Measurements from ENCODE around the gene SCN5A.

The SCN5A gene

DNA sequence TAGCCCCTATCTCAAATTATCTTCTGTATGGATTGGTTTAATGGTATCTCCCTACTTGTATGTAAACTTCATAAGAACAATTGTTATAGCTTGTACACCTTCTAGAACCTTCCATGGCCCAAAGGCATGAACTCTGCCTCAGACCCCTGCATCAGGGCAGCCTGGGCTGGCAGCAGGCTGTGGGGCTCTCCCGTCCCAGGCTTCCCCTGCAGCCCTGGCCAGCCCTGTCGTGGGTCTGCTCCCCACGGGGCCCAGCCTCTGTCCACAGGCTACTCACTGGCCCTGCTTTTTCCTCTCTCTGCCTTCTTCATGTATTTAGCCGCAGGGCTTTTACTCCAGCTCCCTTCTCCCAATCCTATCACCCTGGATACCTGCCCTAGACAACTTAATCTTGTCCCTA is 4.4 kb downstream of the SCN5A start:
- ChIA-PET CTCF (no interaction called here), POLR2A (no interaction called here)
- no peak for TF ChIP-seq LEF1 (IDR thresholded peaks at IDR 0.05; ENCODE audit: borderline replicate concordance)
- TF ChIP-seq SUZ12 (IDR thresholded peaks at IDR 0.05) = no peak
- TF ChIP-seq TARDBP (IDR thresholded peaks at IDR 0.05) = no peak
- no peak for TF ChIP-seq FOXM1 (IDR thresholded peaks at IDR 0.05; ENCODE audit: borderline replicate concordance)
- no peak for TF ChIP-seq CTBP1 (IDR thresholded peaks at IDR 0.05; ENCODE audit: borderline replicate concordance)
- TF ChIP-seq L3MBTL2 (conservative IDR thresholded peaks at IDR 0.05) = no peak
- no peak for TF ChIP-seq FOXA1 (IDR thresholded peaks at IDR 0.05)
- no peak for TF ChIP-seq BHLHE40 (IDR thresholded peaks at IDR 0.05; ENCODE audit: borderline replicate concordance)
- no peak for TF ChIP-seq HDGF (IDR thresholded peaks at IDR 0.05; ENCODE audit: borderline replicate concordance)
- no peak for TF ChIP-seq PKNOX1 (IDR thresholded peaks at IDR 0.05)
- TF ChIP-seq ZNF384 (IDR thresholded peaks at IDR 0.05) = no peak
- TF ChIP-seq FOXK2 (IDR thresholded peaks at IDR 0.05) = no peak
- TF ChIP-seq ARNT (IDR thresholded peaks at IDR 0.05) = no peak
- no peak for TF ChIP-seq ELF4 (IDR thresholded peaks at IDR 0.05)
- TF ChIP-seq NFRKB (IDR thresholded peaks at IDR 0.05) = no peak
- TF ChIP-seq SP1 (IDR thresholded peaks at IDR 0.05) = no peak
- no peak for DNase-seq (ENCODE audit: extremely low spot score)

DNA sequence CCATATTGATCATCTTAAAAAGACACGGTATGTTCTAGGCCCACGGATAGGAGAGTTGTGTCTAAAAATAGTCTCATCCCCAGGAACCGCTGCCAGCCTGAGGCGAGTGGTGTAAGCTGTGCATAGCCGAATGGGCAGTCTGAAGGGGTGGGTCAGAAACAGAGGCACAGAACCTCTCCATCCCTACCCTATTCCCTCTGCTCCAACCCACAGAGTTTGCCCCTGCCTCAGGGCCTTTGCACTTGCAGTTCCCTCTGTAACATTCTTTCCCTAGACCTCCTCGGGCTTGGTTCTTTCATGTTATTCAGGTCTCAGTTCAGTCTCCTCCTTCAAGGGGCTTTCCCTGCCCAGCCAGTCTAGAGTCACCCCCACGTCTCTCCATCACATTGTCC is 4.8 kb downstream of the SCN5A start:
- TF ChIP-seq SP1 (IDR thresholded peaks at IDR 0.05) (no peak), FOXA1 (IDR thresholded peaks at IDR 0.05) (no peak), L3MBTL2 (conservative IDR thresholded peaks at IDR 0.05) (no peak), ZNF384 (IDR thresholded peaks at IDR 0.05) (no peak), FOXK2 (IDR thresholded peaks at IDR 0.05) (no peak), HDGF (IDR thresholded peaks at IDR 0.05; ENCODE audit: borderline replicate concordance) (no peak), LEF1 (IDR thresholded peaks at IDR 0.05; ENCODE audit: borderline replicate concordance) (no peak), BHLHE40 (IDR thresholded peaks at IDR 0.05; ENCODE audit: borderline replicate concordance) (no peak), FOXM1 (IDR thresholded peaks at IDR 0.05; ENCODE audit: borderline replicate concordance) (no peak), PKNOX1 (IDR thresholded peaks at IDR 0.05) (no peak), NFRKB (IDR thresholded peaks at IDR 0.05) (no peak), TARDBP (IDR thresholded peaks at IDR 0.05) (no peak)
- CTCF ChIA-PET = no interaction called here
- DNase-seq (ENCODE audit: extremely low spot score) = no peak
- POLR2A ChIA-PET = no interaction called here

DNA sequence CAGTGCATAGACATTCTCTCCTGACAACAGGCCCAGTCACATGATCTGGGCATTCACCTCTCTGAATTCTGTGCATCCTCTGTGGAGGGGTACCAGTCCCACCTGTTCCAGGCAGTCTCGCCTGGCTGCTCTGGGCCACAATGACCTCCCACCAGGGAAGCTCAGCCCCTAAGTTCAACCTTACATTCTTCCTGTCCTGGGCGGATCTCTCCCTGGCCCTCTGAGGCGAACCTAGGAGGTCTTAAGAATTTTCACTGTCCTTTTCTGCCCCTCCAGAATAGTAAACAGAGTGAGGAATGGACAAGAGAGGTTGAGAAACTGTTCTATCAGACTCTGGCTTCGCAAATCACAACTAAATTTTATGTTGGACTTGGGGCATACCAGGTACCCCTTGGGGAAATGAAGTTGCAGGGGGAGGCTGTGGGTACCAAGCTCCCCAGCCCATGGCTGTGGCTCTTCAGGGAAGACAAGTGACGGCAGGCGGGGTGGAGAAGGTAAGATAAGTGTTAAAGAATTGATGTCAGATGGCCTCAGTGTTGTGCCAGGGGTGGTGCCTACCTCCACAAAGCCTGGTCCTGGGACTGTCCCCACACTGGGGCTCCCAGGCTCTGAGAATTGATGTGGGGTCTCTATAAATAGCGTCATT is 5.3 kb downstream of the SCN5A start:
- TF ChIP-seq ZNF384 (IDR thresholded peaks at IDR 0.05) (no peak), PKNOX1 (IDR thresholded peaks at IDR 0.05) (no peak), ELF4 (IDR thresholded peaks at IDR 0.05) (no peak), FOXM1 (IDR thresholded peaks at IDR 0.05; ENCODE audit: borderline replicate concordance) (no peak), HDGF (IDR thresholded peaks at IDR 0.05; ENCODE audit: borderline replicate concordance) (no peak), CTBP1 (IDR thresholded peaks at IDR 0.05; ENCODE audit: borderline replicate concordance) (no peak), FOXA1 (IDR thresholded peaks at IDR 0.05) (no peak), SUZ12 (IDR thresholded peaks at IDR 0.05) (no peak)
- DNase-seq (ENCODE audit: extremely low spot score) = no peak
- ChIA-PET POLR2A (no interaction called here), CTCF (no interaction called here)

- ChIA-PET CTCF (interaction anchor here (1.3 kb wide), 1 partner anchor 122 kb away, joined by 4 read pairs; no protein-coding TSS in a partner anchor), POLR2A (no interaction called here)
- no peak for DNase-seq (ENCODE audit: extremely low spot score)
- TF ChIP-seq FOXM1 (IDR thresholded peaks at IDR 0.05; ENCODE audit: borderline replicate concordance) = no peak
Measured at GRCh38 chr3:38643592-38643991, 5.9 kb downstream of the SCN5A start.

- no peak for DNase-seq (ENCODE audit: extremely low spot score)
- ChIA-PET CTCF (interaction anchor here (1.3 kb wide), 1 partner anchor 122 kb away, joined by 4 read pairs; no protein-coding TSS in a partner anchor), POLR2A (no interaction called here)
- no peak for TF ChIP-seq ARNT (IDR thresholded peaks at IDR 0.05)
- TF ChIP-seq L3MBTL2 (conservative IDR thresholded peaks at IDR 0.05) = no peak
- TF ChIP-seq LEF1 (IDR thresholded peaks at IDR 0.05; ENCODE audit: borderline replicate concordance) = no peak
- TF ChIP-seq FOXM1 (IDR thresholded peaks at IDR 0.05; ENCODE audit: borderline replicate concordance) = no peak
- TF ChIP-seq TARDBP (IDR thresholded peaks at IDR 0.05) = no peak
- TF ChIP-seq SP1 (IDR thresholded peaks at IDR 0.05) = no peak
- TF ChIP-seq CTBP1 (IDR thresholded peaks at IDR 0.05; ENCODE audit: borderline replicate concordance) = no peak
- TF ChIP-seq HDGF (IDR thresholded peaks at IDR 0.05; ENCODE audit: borderline replicate concordance) = no peak
- TF ChIP-seq PKNOX1 (IDR thresholded peaks at IDR 0.05) = no peak
- TF ChIP-seq FOXA1 (IDR thresholded peaks at IDR 0.05) = no peak
- TF ChIP-seq ZNF384 (IDR thresholded peaks at IDR 0.05) = no peak
- TF ChIP-seq FOXK2 (IDR thresholded peaks at IDR 0.05) = no peak
- TF ChIP-seq ELF4 (IDR thresholded peaks at IDR 0.05) = no peak
- no peak for TF ChIP-seq SUZ12 (IDR thresholded peaks at IDR 0.05)
- no peak for TF ChIP-seq NFRKB (IDR thresholded peaks at IDR 0.05)
- TF ChIP-seq BHLHE40 (IDR thresholded peaks at IDR 0.05; ENCODE audit: borderline replicate concordance) = no peak
Measured at GRCh38 chr3:38643090-38643489, 6.4 kb downstream of the SCN5A start.

Measured in HEK293T (cell line).